HFFc6 (cell line): ENCODE results near the gene L3MBTL3. TPM values are rescaled to one million over a fixed set of nuclear protein-coding genes. Genes with fewer than 3 reads are reported as not detected.
A peak's percentile ranks its signal among the peaks of the same experiment; 100 is the strongest.

ENCODE experiments used
- DNase-seq: peaks from one replicate; pipeline ENCODE4 v3.0.0-alpha.2; 2018
- H3K27ac Mint-ChIP-seq: 2 replicates; pipeline ENCODE4 v1.8.0; 2020; ENCODE audit warnings: mild to moderate bottlenecking, mixed read lengths
- H3K27me3 Mint-ChIP-seq: 2 replicates; pipeline ENCODE4 v1.8.0; 2021; ENCODE audit warnings: mild to moderate bottlenecking, moderate library complexity, mixed read lengths; ENCODE audit not compliant: insufficient read depth
- H3K36me3 Mint-ChIP-seq: 2 replicates; pipeline ENCODE4 v1.8.0; 2021; ENCODE audit warnings: low read depth, mixed read lengths
- H3K4me1 Mint-ChIP-seq: 2 replicates; pipeline ENCODE4 v1.8.0; 2020; ENCODE audit warnings: low read depth, mixed read lengths
- H3K4me3 Mint-ChIP-seq: 2 replicates; pipeline ENCODE4 v1.8.0; 2020; ENCODE audit warnings: mild to moderate bottlenecking, moderate library complexity, mixed read lengths
- H3K9me3 Mint-ChIP-seq: 2 replicates; pipeline ENCODE4 v1.8.0; 2020; ENCODE audit warnings: mild to moderate bottlenecking, mixed read lengths
- CTCF ChIP-seq: fragments of 200-600 bp; sonication (generic); IDR thresholded peaks from 2 replicates; pipeline ENCODE4 v1.5.0; 2021; ENCODE audit warnings: antibody characterized with exemption, mild to moderate bottlenecking
- total RNA-seq, 6 experiments: library from RNA; stranded (reverse); fragmentation: NEBNext Ultra II Directional; extraction: Animal tissue kit (Norgen Biotek cat#: 25700); gene quantifications; 2 replicates in 1 of 6; 3 replicates in 5 of 6; pipeline ENCODE4 v1.2.3, GENCODE V29; 2021

Gene L3MBTL3
- total RNA-seq, 6 experiments from 2014 or later, result 7.4 to 8.8 (median 8.2) TPM

GRCh38 chr6:130018744-130019325 is 454 bp downstream of the L3MBTL3 start:
- peaks cover 8% of the 10 kb centered on the region for H3K4me1 Mint-ChIP-seq
- TF ChIP-seq CTCF, result no peak
- no peak for DNase-seq
- peaks cover 5% of the 10 kb centered on the region; the same call in 1 of the 2 replicates for H3K36me3 Mint-ChIP-seq
- peaks cover 3% of the 10 kb centered on the region; the same call in 1 of the 2 replicates for H3K27me3 Mint-ChIP-seq
- H3K9me3 Mint-ChIP-seq, result no peaks in the 10 kb centered on the region
- H3K27ac Mint-ChIP-seq, result peak overlapping the region; percentile 88
- peak overlapping the region; percentile 99 for H3K4me3 Mint-ChIP-seq

GRCh38 chr6:130019326-130020072 is 1.1 kb downstream of the L3MBTL3 start:
- peaks cover 3% of the 10 kb centered on the region; the same call in 1 of the 2 replicates for H3K27me3 Mint-ChIP-seq
- peak overlapping the region; percentile 29; the same call in 1 of the 2 replicates for H3K27ac Mint-ChIP-seq
- DNase-seq, result no peak
- peak overlapping the region; percentile 88 for H3K4me3 Mint-ChIP-seq
- no peak for TF ChIP-seq CTCF
- peaks cover 5% of the 10 kb centered on the region; the same call in 1 of the 2 replicates for H3K36me3 Mint-ChIP-seq
- H3K9me3 Mint-ChIP-seq, result no peaks in the 10 kb centered on the region
- H3K4me1 Mint-ChIP-seq, result peaks cover 8% of the 10 kb centered on the region

- no peak for TF ChIP-seq CTCF
- H3K27me3 Mint-ChIP-seq, result peaks cover 3% of the 10 kb centered on the region; the same call in 1 of the 2 replicates
- H3K9me3 Mint-ChIP-seq, result no peaks in the 10 kb centered on the region
- no peak for DNase-seq
- H3K36me3 Mint-ChIP-seq, result peaks cover 5% of the 10 kb centered on the region; the same call in 1 of the 2 replicates
- peak overlapping the region; percentile 95 for H3K4me3 Mint-ChIP-seq
- H3K4me1 Mint-ChIP-seq, result peaks cover 8% of the 10 kb centered on the region
- H3K27ac Mint-ChIP-seq, result peak overlapping the region; percentile 85
These were observed 1.9 kb downstream of the L3MBTL3 start for GRCh38 chr6:130020073-130020906.

GRCh38 chr6:130020907-130021629 is 2.7 kb downstream of the L3MBTL3 start:
- peak overlapping the region; percentile 85 for H3K27ac Mint-ChIP-seq
- peak overlapping the region; percentile 95 for H3K4me3 Mint-ChIP-seq
- H3K9me3 Mint-ChIP-seq, result no peaks in the 10 kb centered on the region
- DNase-seq, result peak; percentile 90
- TF ChIP-seq CTCF, result peak; percentile 92
- peaks cover 3% of the 10 kb centered on the region; the same call in 1 of the 2 replicates for H3K27me3 Mint-ChIP-seq
- peaks cover 8% of the 10 kb centered on the region for H3K4me1 Mint-ChIP-seq
- H3K36me3 Mint-ChIP-seq, result peaks cover 5% of the 10 kb centered on the region; the same call in 1 of the 2 replicates

GRCh38 chr6:130026859-130027258 is 8.5 kb downstream of the L3MBTL3 start:
- DNase-seq, result no peak
- Mint-ChIP-seq H3K4me3 (no peak overlapping the region), H3K9me3 (no peaks in the 10 kb centered on the region), H3K27me3 (no peaks in the 10 kb centered on the region; the same call in 1 of the 2 replicates), H3K36me3 (no peaks in the 10 kb centered on the region), H3K4me1 (peaks cover 10% of the 10 kb centered on the region), H3K27ac (no peak overlapping the region)
- no peak for TF ChIP-seq CTCF
